ENCODE results near the gene TMEM45A. TPM values are rescaled to one million over a fixed set of nuclear protein-coding genes. Genes with fewer than 3 reads are reported as not detected.

TMEM45A gene
- total and polyA plus RNA-seq, 2 experiments from 2014 or later: 87.7 to 133 TPM

- Histone ChIP-seq H3K9ac (no peak overlapping the region), H3K27me3 (replicated peaks; ENCODE audit: insufficient read depth) (no peaks in the 10 kb centered on the region), H3K79me2 (ENCODE audit: insufficient read depth) (no peaks in the 10 kb centered on the region), H3K4me1 (ENCODE audit: insufficient read depth) (no peaks in the 10 kb centered on the region), H3K4me2 (ENCODE audit: unreplicated experiment) (no peak overlapping the region), H3F3A (ENCODE audit: insufficient read depth) (no peaks in the 10 kb centered on the region), H3K9me2 (ENCODE audit: insufficient read depth) (no peaks in the 10 kb centered on the region), H3K36me3 (ENCODE audit: low read depth) (no peaks in the 10 kb centered on the region), H4K20me1 (ENCODE audit: insufficient read depth) (no peaks in the 10 kb centered on the region), H2AFZ (no peak overlapping the region), H3K9me3 (ENCODE audit: low read depth) (no peaks in the 10 kb centered on the region), H3K27ac (no peak overlapping the region), H3K4me3 (no peak overlapping the region)
- no peak for TF ChIP-seq EZH2 (IDR thresholded peaks at IDR 0.05; ENCODE audit: insufficient read depth, poor library complexity, severe bottlenecking)
- no peak for TF ChIP-seq EZH2phosphoT487 (IDR thresholded peaks at IDR 0.05; ENCODE audit: insufficient read depth, low read depth)
- no peak for DNase-seq
- in situ Hi-C loops (cut with MboI): no loop called here
- 88 to 100% methylated on average over 1 of the region's 1 CpG for WGBS, 2 experiments (ENCODE audit: low coverage in 1 of 2, low lambda C conversion rate in 2 of 2, missing lambda C conversion rate in 2 of 2)
Measured at GRCh38 chr3:100483529-100483928, 8.9 kb upstream of the TMEM45A start.

- in situ Hi-C loops (cut with MboI): no loop called here
- H3K36me3 ChIP-seq (ENCODE audit: low read depth): no peaks in the 10 kb centered on the region
- H4K20me1 ChIP-seq (ENCODE audit: insufficient read depth): no peaks in the 10 kb centered on the region
- no peaks in the 10 kb centered on the region for H3K79me2 ChIP-seq (ENCODE audit: insufficient read depth)
- DNase-seq: peak; percentile 30
- H3K4me3 ChIP-seq: no peak overlapping the region
- H3K9me3 ChIP-seq (ENCODE audit: low read depth): no peaks in the 10 kb centered on the region
- no peak overlapping the region for H3K9ac ChIP-seq
- peaks cover 6% of the 10 kb centered on the region; the same call in 1 of the 2 replicates for H3K4me1 ChIP-seq (ENCODE audit: insufficient read depth)
- no peaks in the 10 kb centered on the region for H3K9me2 ChIP-seq (ENCODE audit: insufficient read depth)
- no peaks in the 10 kb centered on the region for H3K27me3 ChIP-seq (replicated peaks; ENCODE audit: insufficient read depth)
- WGBS, 2 experiments (ENCODE audit: low coverage in 1 of 2, low lambda C conversion rate in 2 of 2, missing lambda C conversion rate in 2 of 2): 80 to 82% methylated on average over 2 of the region's 2 CpGs
- no peak overlapping the region for H3K27ac ChIP-seq
- no peaks in the 10 kb centered on the region; the same call in 1 of the 2 replicates for H3F3A ChIP-seq (ENCODE audit: insufficient read depth)
- H3K4me2 ChIP-seq (ENCODE audit: unreplicated experiment): no peak overlapping the region
- no peak overlapping the region for H2AFZ ChIP-seq
- TF ChIP-seq EZH2phosphoT487 (IDR thresholded peaks at IDR 0.05; ENCODE audit: insufficient read depth, low read depth): no peak
- no peak for TF ChIP-seq EZH2 (IDR thresholded peaks at IDR 0.05; ENCODE audit: insufficient read depth, poor library complexity, severe bottlenecking)
Measured at GRCh38 chr3:100486808-100487207, 5.6 kb upstream of the TMEM45A start.

- no peak overlapping the region for H3K4me2 ChIP-seq (ENCODE audit: unreplicated experiment)
- TF ChIP-seq EZH2 (IDR thresholded peaks at IDR 0.05; ENCODE audit: insufficient read depth, poor library complexity, severe bottlenecking): no peak
- TF ChIP-seq EZH2phosphoT487 (IDR thresholded peaks at IDR 0.05; ENCODE audit: insufficient read depth, low read depth): no peak
- H3K27me3 ChIP-seq (replicated peaks; ENCODE audit: insufficient read depth): no peaks in the 10 kb centered on the region
- H3K27ac ChIP-seq: no peak overlapping the region
- H2AFZ ChIP-seq: no peak overlapping the region
- no peak for DNase-seq
- H3K36me3 ChIP-seq (ENCODE audit: low read depth): no peaks in the 10 kb centered on the region
- H3K4me3 ChIP-seq: no peak overlapping the region
- no peaks in the 10 kb centered on the region for H3K9me2 ChIP-seq (ENCODE audit: insufficient read depth)
- H3K4me1 ChIP-seq (ENCODE audit: insufficient read depth): peaks cover 13% of the 10 kb centered on the region; the same call in 1 of the 2 replicates
- no peaks in the 10 kb centered on the region for H4K20me1 ChIP-seq (ENCODE audit: insufficient read depth)
- peaks cover 11% of the 10 kb centered on the region for H3K79me2 ChIP-seq (ENCODE audit: insufficient read depth)
- H3K9ac ChIP-seq: no peak overlapping the region
- 52 to 60% methylated on average over 1 of the region's 1 CpG for WGBS, 2 experiments (ENCODE audit: low coverage in 1 of 2, low lambda C conversion rate in 2 of 2, missing lambda C conversion rate in 2 of 2)
- in situ Hi-C loops (cut with MboI): no loop called here
- peaks cover 7% of the 10 kb centered on the region; the same call in 1 of the 2 replicates for H3F3A ChIP-seq (ENCODE audit: insufficient read depth)
- no peaks in the 10 kb centered on the region for H3K9me3 ChIP-seq (ENCODE audit: low read depth)
Measured at GRCh38 chr3:100489118-100489517, 3.3 kb upstream of the TMEM45A start.

- Histone ChIP-seq H3K4me3 (no peak overlapping the region), H3F3A (ENCODE audit: insufficient read depth) (peaks cover 31% of the 10 kb centered on the region), H3K9ac (no peak overlapping the region), H3K36me3 (ENCODE audit: low read depth) (no peaks in the 10 kb centered on the region), H2AFZ (no peak overlapping the region), H3K4me1 (ENCODE audit: insufficient read depth) (peaks cover 46% of the 10 kb centered on the region), H3K4me2 (ENCODE audit: unreplicated experiment) (peak overlapping the region; percentile 36), H3K9me3 (ENCODE audit: low read depth) (no peaks in the 10 kb centered on the region), H3K79me2 (ENCODE audit: insufficient read depth) (peaks cover 81% of the 10 kb centered on the region), H3K9me2 (ENCODE audit: insufficient read depth) (no peaks in the 10 kb centered on the region), H3K27me3 (replicated peaks; ENCODE audit: insufficient read depth) (no peaks in the 10 kb centered on the region), H4K20me1 (ENCODE audit: insufficient read depth) (no peaks in the 10 kb centered on the region), H3K27ac (peak overlapping the region; percentile 32)
- peak; percentile 60 for DNase-seq
- TF ChIP-seq EZH2 (IDR thresholded peaks at IDR 0.05; ENCODE audit: insufficient read depth, poor library complexity, severe bottlenecking) (no peak), EZH2phosphoT487 (IDR thresholded peaks at IDR 0.05; ENCODE audit: insufficient read depth, low read depth) (no peak)
- in situ Hi-C loops (cut with MboI): no loop called here
Measured at GRCh38 chr3:100496711-100497261, 4.4 kb downstream of the TMEM45A start.

GRCh38 chr3:100499651-100500050 lies 7.2 kb downstream of the TMEM45A start:
- H3K27me3 ChIP-seq (replicated peaks; ENCODE audit: insufficient read depth): no peaks in the 10 kb centered on the region
- no peak overlapping the region for H2AFZ ChIP-seq
- H3K79me2 ChIP-seq (ENCODE audit: insufficient read depth): peaks cover 93% of the 10 kb centered on the region
- peaks cover 38% of the 10 kb centered on the region for H3K4me1 ChIP-seq (ENCODE audit: insufficient read depth)
- 98 to 100% methylated on average over 4 of the region's 4 CpGs for WGBS, 2 experiments (ENCODE audit: low coverage in 1 of 2, low lambda C conversion rate in 2 of 2, missing lambda C conversion rate in 2 of 2)
- no peaks in the 10 kb centered on the region for H4K20me1 ChIP-seq (ENCODE audit: insufficient read depth)
- in situ Hi-C loops (cut with MboI): no loop called here
- no peak overlapping the region for H3K9ac ChIP-seq
- peaks cover 24% of the 10 kb centered on the region for H3F3A ChIP-seq (ENCODE audit: insufficient read depth)
- H3K9me3 ChIP-seq (ENCODE audit: low read depth): no peaks in the 10 kb centered on the region
- H3K4me2 ChIP-seq (ENCODE audit: unreplicated experiment): no peak overlapping the region
- TF ChIP-seq EZH2phosphoT487 (IDR thresholded peaks at IDR 0.05; ENCODE audit: insufficient read depth, low read depth) (no peak), EZH2 (IDR thresholded peaks at IDR 0.05; ENCODE audit: insufficient read depth, poor library complexity, severe bottlenecking) (no peak)
- DNase-seq: no peak
- no peak overlapping the region for H3K4me3 ChIP-seq
- H3K36me3 ChIP-seq (ENCODE audit: low read depth): no peaks in the 10 kb centered on the region
- H3K27ac ChIP-seq: no peak overlapping the region
- H3K9me2 ChIP-seq (ENCODE audit: insufficient read depth): no peaks in the 10 kb centered on the region
